HEK293 (cell line): ENCODE data around the gene ACACB.

Source experiments
- CTCF ChIA-PET: fragments of 350-600 bp; formaldehyde crosslinking; extraction: SDS; loops from one replicate; lab custom pipeline; 2021; ENCODE audit warnings: antibody characterized with exemption; lab: Yijun Ruan, JAX
- POLR2A ChIA-PET: fragments of 300-600 bp; formaldehyde crosslinking; extraction: SDS; loops from one replicate; lab custom pipeline; 2020; ENCODE audit warnings: antibody characterized with exemption, inconsistent platforms; lab: Yijun Ruan, JAX
- H3K27ac ChIP-seq: fragments of 200-500 bp; sonication (Bioruptor generic); 2 replicates; pipeline ENCODE4 v1.5.1; 2014; ENCODE audit warnings: low read depth, low read length, control low read depth, inconsistent platforms; ENCODE audit errors: extremely low read depth
- H3K36me3 ChIP-seq, 2 experiments: fragments of 200-500 bp in 1 of 2; sonication (Bioruptor generic) in 1 of 2; 1 replicate in 1 of 2; 2 replicates in 1 of 2; pipeline ENCODE4 v1.5.1; 2014 to 2017; ENCODE audit warnings: inconsistent platforms in 2 of 2, low read length in 2 of 2; ENCODE audit not compliant: control insufficient read depth in 2 of 2, insufficient read depth in 1 of 2
- H3K4me1 ChIP-seq: fragments of 200-500 bp; sonication (Bioruptor generic); 2 replicates; pipeline ENCODE4 v1.5.1; 2014; ENCODE audit warnings: mild to moderate bottlenecking, low read length, inconsistent platforms; ENCODE audit not compliant: control insufficient read depth, insufficient read depth
- H3K4me3 ChIP-seq: 2 replicates; pipeline ENCODE4 v1.5.1; 2011; ENCODE audit warnings: low read depth, mild to moderate bottlenecking, control low read depth, low read length, moderate library complexity
- H3K9me3 ChIP-seq: fragments of 200-500 bp; sonication (Bioruptor generic); 2 replicates; pipeline ENCODE4 v1.5.1; 2014; ENCODE audit warnings: low read depth, low read length, inconsistent platforms; ENCODE audit not compliant: control insufficient read depth, insufficient read depth
- SCRT2 ChIP-seq: fragments of 450-650 bp; formaldehyde crosslinking; IDR thresholded peaks from 2 replicates; pipeline ENCODE4 v1.5.1; 2016; ENCODE audit warnings: missing biosample characterization, missing genetic modification characterization
- SP2 ChIP-seq: fragments of 450-650 bp; formaldehyde crosslinking; IDR thresholded peaks from 2 replicates; pipeline ENCODE4 v1.5.1; 2016; ENCODE audit warnings: missing biosample characterization, missing genetic modification characterization
- TCF7L2 ChIP-seq: IDR thresholded peaks from 2 replicates; pipeline ENCODE4 v1.6.1; 2011; ENCODE audit warnings: low read depth, mild to moderate bottlenecking, inconsistent platforms, low read length, moderate library complexity, borderline replicate concordance
- ZFP69B ChIP-seq: fragments of 450-650 bp; formaldehyde crosslinking; IDR thresholded peaks from 2 replicates; pipeline ENCODE4 v1.5.1; 2016; ENCODE audit warnings: missing biosample characterization, missing genetic modification characterization
- ZNF114 ChIP-seq: fragments of 450-650 bp; formaldehyde crosslinking; IDR thresholded peaks from 2 replicates; pipeline ENCODE4 v1.5.0; 2017; ENCODE audit warnings: missing biosample characterization, missing genetic modification characterization
- ZNF133 ChIP-seq: fragments of 450-650 bp; formaldehyde crosslinking; IDR thresholded peaks from 2 replicates; pipeline ENCODE4 v1.5.1; 2016; ENCODE audit warnings: missing biosample characterization, missing genetic modification characterization
- ZNF221 ChIP-seq: fragments of 450-650 bp; formaldehyde crosslinking; IDR thresholded peaks from 2 replicates; pipeline ENCODE4 v1.5.1; 2017; ENCODE audit warnings: missing biosample characterization, missing genetic modification characterization, borderline replicate concordance
- ZNF350 ChIP-seq: fragments of 450-650 bp; formaldehyde crosslinking; IDR thresholded peaks from 2 replicates; pipeline ENCODE4 v1.5.0; 2017; ENCODE audit warnings: missing biosample characterization, mild to moderate bottlenecking, missing genetic modification characterization
- ZNF394 ChIP-seq: fragments of 450-650 bp; formaldehyde crosslinking; IDR thresholded peaks from 2 replicates; pipeline ENCODE4 v1.5.1; 2016; ENCODE audit warnings: missing biosample characterization, missing genetic modification characterization, mild to moderate bottlenecking, moderate library complexity, borderline replicate concordance
- ZNF416 ChIP-seq: fragments of 450-650 bp; formaldehyde crosslinking; IDR thresholded peaks from 2 replicates; pipeline ENCODE4 v1.5.1; 2016; ENCODE audit warnings: missing biosample characterization, missing genetic modification characterization
- ZNF529 ChIP-seq: fragments of 450-650 bp; formaldehyde crosslinking; IDR thresholded peaks from 2 replicates; pipeline ENCODE4 v1.5.1; 2017; ENCODE audit warnings: missing genetic modification characterization, missing biosample characterization; ENCODE audit not compliant: insufficient replicate concordance
- ZNF530 ChIP-seq: fragments of 450-650 bp; formaldehyde crosslinking; IDR thresholded peaks from 2 replicates; pipeline ENCODE4 v1.5.1; 2016; ENCODE audit warnings: low read depth, missing biosample characterization, missing genetic modification characterization
- ZNF610 ChIP-seq: fragments of 450-650 bp; formaldehyde crosslinking; IDR thresholded peaks from 2 replicates; pipeline ENCODE4 v1.5.1; 2016; ENCODE audit warnings: missing biosample characterization, missing genetic modification characterization, borderline replicate concordance
- ZNF654 ChIP-seq: fragments of 450-650 bp; formaldehyde crosslinking; IDR thresholded peaks from 2 replicates; pipeline ENCODE4 v1.5.1; 2016; ENCODE audit warnings: low read depth, missing biosample characterization, missing genetic modification characterization
- ZSCAN16 ChIP-seq: fragments of 450-650 bp; formaldehyde crosslinking; IDR thresholded peaks from 2 replicates; pipeline ENCODE4 v1.5.1; 2016; ENCODE audit warnings: missing biosample characterization, missing genetic modification characterization
- TF ChIP-seq, protein P1 (sequence below): fragments of 450-650 bp; formaldehyde crosslinking; IDR thresholded peaks from 2 replicates; pipeline ENCODE4 v1.5.1; 2017; ENCODE audit warnings: missing biosample characterization, missing genetic modification characterization
- TF ChIP-seq, protein P2 (sequence below): sonication (generic); formaldehyde crosslinking; IDR thresholded peaks from 2 replicates; pipeline ENCODE4 v1.8.1; 2022; ENCODE audit warnings: mild to moderate bottlenecking, moderate library complexity, missing genetic modification reagents
- TF ChIP-seq, protein P3 (sequence below): fragments of 450-650 bp; formaldehyde crosslinking; IDR thresholded peaks from 2 replicates; pipeline ENCODE4 v1.5.1; 2016; ENCODE audit warnings: missing biosample characterization, missing genetic modification characterization
- TF ChIP-seq, protein P4 (sequence below): fragments of 450-650 bp; formaldehyde crosslinking; IDR thresholded peaks from 2 replicates; pipeline ENCODE4 v1.5.1; 2017; ENCODE audit warnings: missing biosample characterization, missing genetic modification characterization

The ACACB gene

DNA sequence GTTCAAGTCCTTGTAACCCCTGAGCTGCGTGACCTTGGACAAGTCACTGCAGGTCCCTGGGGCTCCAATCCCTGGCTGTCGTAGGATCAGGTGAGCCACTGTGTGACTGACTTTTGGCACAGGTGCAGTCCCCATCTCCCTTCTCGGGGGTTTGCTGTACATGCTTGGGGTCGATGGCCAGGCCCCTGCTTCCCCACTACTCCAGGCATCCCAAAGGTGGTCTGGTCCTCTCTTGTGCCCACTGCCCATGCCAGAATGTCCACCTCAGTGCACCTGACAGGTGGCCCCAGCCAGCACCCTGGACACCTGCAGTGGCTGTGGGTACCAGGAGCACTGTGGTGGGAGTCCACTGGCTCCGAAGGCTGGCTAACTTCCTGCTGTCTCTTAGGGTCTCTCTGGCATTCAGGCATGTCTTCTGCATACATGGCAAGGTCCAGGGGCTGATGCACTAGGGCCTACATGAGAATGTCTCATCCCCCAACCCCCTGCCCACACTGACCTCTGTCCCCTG is 178.0 kb downstream of the ACACB start:
- TF ChIP-seq SCRT2 (no peak), ZNF221 (tag by site-specific recombination) (no peak), ZNF416 (tag by site-specific recombination) (no peak), ZNF610 (tag by site-specific recombination) (no peak), ZNF394 (tag by site-specific recombination) (no peak), ZNF350 (tag by site-specific recombination) (no peak), ZNF654 (tag by site-specific recombination) (no peak), ZFP69B (tag by site-specific recombination) (no peak), ZNF114 (tag by site-specific recombination) (no peak), ZSCAN16 (tag by site-specific recombination) (no peak), ZNF529 (no peak)
- TF ChIP-seq, protein P1, sequence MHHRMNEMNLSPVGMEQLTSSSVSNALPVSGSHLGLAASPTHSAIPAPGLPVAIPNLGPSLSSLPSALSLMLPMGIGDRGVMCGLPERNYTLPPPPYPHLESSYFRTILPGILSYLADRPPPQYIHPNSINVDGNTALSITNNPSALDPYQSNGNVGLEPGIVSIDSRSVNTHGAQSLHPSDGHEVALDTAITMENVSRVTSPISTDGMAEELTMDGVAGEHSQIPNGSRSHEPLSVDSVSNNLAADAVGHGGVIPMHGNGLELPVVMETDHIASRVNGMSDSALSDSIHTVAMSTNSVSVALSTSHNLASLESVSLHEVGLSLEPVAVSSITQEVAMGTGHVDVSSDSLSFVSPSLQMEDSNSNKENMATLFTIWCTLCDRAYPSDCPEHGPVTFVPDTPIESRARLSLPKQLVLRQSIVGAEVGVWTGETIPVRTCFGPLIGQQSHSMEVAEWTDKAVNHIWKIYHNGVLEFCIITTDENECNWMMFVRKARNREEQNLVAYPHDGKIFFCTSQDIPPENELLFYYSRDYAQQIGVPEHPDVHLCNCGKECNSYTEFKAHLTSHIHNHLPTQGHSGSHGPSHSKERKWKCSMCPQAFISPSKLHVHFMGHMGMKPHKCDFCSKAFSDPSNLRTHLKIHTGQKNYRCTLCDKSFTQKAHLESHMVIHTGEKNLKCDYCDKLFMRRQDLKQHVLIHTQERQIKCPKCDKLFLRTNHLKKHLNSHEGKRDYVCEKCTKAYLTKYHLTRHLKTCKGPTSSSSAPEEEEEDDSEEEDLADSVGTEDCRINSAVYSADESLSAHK (tag by site-specific recombination) = no peak
- TF ChIP-seq, protein P2, sequence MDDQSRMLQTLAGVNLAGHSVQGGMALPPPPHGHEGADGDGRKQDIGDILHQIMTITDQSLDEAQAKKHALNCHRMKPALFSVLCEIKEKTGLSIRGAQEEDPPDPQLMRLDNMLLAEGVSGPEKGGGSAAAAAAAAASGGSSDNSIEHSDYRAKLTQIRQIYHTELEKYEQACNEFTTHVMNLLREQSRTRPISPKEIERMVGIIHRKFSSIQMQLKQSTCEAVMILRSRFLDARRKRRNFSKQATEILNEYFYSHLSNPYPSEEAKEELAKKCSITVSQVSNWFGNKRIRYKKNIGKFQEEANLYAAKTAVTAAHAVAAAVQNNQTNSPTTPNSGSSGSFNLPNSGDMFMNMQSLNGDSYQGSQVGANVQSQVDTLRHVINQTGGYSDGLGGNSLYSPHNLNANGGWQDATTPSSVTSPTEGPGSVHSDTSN (CRISPR knock-in tag) = no peak
- TF ChIP-seq, protein P3, sequence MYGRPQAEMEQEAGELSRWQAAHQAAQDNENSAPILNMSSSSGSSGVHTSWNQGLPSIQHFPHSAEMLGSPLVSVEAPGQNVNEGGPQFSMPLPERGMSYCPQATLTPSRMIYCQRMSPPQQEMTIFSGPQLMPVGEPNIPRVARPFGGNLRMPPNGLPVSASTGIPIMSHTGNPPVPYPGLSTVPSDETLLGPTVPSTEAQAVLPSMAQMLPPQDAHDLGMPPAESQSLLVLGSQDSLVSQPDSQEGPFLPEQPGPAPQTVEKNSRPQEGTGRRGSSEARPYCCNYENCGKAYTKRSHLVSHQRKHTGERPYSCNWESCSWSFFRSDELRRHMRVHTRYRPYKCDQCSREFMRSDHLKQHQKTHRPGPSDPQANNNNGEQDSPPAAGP = no peak
- TF ChIP-seq, protein P4, sequence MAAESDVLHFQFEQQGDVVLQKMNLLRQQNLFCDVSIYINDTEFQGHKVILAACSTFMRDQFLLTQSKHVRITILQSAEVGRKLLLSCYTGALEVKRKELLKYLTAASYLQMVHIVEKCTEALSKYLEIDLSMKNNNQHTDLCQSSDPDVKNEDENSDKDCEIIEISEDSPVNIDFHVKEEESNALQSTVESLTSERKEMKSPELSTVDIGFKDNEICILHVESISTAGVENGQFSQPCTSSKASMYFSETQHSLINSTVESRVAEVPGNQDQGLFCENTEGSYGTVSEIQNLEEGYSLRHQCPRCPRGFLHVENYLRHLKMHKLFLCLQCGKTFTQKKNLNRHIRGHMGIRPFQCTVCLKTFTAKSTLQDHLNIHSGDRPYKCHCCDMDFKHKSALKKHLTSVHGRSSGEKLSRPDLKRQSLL (tag by site-specific recombination) = no peak
- Histone ChIP-seq H3K9me3 (no peaks in the 10 kb centered on the region), H3K36me3 (no peaks in the 10 kb centered on the region), H3K27ac (no peak overlapping the region), H3K4me1 (no peaks in the 10 kb centered on the region), H3K4me3 (no peak overlapping the region)
- CTCF ChIA-PET = no interaction called here
- POLR2A ChIA-PET = no interaction called here

DNA sequence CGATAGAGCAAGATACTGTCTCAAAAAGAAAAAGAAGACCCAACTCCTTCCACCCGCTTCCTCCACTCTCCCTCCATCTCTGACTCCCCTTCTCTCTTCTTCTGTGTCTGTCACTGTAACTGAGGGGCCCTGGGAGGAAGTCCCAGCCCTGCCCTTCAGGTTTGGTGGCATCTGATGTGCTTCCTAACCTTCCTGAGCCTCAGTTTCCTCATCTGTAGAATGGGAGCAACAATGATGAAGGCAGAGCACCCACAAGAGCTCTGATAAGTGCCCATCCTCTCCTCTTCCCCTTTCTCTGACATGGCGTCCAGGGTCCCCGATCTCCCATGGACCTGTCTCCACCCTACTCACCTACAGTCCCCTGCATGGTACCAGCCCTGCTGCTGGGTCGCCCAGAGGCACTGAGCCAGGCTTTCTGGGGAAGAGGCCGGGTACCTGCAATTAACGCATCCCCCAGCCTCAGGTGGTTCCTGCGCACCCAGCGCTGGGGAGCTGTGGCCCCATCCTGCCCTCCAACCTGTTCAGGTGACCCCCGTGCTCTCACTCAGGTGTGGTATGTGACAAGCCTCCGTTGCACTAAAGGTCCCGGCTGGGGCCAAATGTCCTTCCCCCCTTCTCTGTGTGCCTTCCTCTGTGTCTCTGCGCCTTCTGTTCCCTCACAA is 179.5 kb downstream of the ACACB start:
- no peaks in the 10 kb centered on the region for H3K36me3 ChIP-seq
- H3K4me1 ChIP-seq = no peaks in the 10 kb centered on the region
- TF ChIP-seq ZNF530 (tag by site-specific recombination) (no peak), ZNF133 (tag by site-specific recombination) (no peak), TCF7L2 (no peak), SP2 (tag by site-specific recombination) (no peak)
- no peak overlapping the region for H3K27ac ChIP-seq
- no peak overlapping the region for H3K4me3 ChIP-seq
- ChIA-PET CTCF (no interaction called here), POLR2A (no interaction called here)
- no peaks in the 10 kb centered on the region for H3K9me3 ChIP-seq
